NOMO-1 treated with DMSO at 0.1 percent for 48 hours (cell line): ENCODE data around the gene S100A5.
"Not testable (repeated sequence)": the region's sequence is repeated elsewhere in the genome, so short reads cannot be mapped to it uniquely, and the experiment has no call there.

Experiments
- DNase-seq: peaks from one replicate; lab custom pipeline; 2025; ENCODE audit not compliant: unreplicated experiment; lab: John Stamatoyannopoulos, UW

S100A5 gene

GRCh38 chr1:153535242-153536011 is 5.3 kb downstream of the S100A5 start, which contains the start of gene S100A6:
S100A6 (minus strand) TSS chr1:153535991; CDS start chr1:153535339, 652 bp downstream.
- no peak for DNase-seq

- no peak for DNase-seq
Observed at GRCh38 chr1:153534925-153535241, 5.9 kb downstream of the S100A5 start.

- no peak for DNase-seq
Observed at GRCh38 chr1:153534226-153534924, 6.4 kb downstream of the S100A5 start.

- no peak for DNase-seq
Observed at GRCh38 chr1:153533689-153534201, 7.0 kb downstream of the S100A5 start.

GRCh38 chr1:153532769-153533599 is 7.8 kb downstream of the S100A5 start:
- DNase-seq, result peak; percentile 78

DNA sequence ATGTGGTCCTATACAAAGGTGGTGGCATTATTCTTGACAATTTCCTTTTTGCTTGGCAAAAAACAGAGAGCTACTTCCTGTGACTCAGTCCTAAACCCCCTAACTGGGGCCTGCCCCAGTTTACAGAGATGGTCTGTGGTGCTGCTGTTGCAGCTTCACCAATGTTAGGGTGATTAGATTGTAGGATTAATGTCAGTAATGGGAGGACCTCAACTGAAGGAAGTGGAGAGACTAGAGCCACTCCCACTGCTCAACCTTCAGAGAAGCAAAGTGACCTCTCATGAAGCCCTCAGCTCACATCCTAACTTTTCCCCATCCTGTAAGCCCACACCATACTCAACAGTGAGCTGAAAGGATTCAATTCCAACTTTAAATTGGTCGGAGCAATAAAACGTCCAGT is 8.6 kb downstream of the S100A5 start:
- peak; percentile 27 for DNase-seq

DNA sequence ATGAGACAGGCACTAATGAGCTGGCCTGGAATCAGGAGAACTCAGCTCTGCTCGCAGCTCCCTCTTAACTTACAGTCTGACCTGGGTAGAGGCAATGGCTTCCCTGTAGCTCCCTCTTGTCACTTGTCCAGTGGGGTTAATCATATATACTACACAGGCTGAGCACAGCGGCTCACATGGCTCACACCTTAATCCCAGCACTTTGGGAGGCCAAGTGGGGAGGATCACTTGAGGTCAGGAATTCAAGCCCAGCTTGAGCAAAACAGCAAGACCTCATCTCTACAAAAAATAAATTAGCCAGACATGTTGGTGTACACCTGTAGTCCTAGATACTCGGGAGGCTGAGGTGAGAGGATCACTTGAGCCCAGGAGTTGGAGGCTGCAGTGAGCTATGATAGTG is 9.1 kb downstream of the S100A5 start:
- DNase-seq, result no peak

DNA sequence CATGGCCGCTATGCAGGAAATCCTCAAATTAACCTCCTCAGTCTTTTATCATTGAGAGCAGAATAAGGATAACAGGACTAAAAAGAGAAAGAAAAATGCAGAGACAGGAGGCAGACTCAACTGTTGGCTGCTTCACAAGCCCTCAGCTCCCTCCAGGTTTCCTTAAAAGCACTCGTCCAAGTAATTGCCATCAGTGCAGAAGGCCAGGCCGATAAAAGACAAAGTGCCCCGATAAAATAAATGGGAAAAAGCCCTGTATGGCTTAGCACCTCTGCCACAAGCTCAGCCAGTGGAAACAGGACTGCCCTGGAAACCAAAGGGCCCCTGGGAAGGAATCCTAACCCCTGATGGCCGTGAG is 13.1 kb downstream of the S100A5 start:
- no peak for DNase-seq

DNA sequence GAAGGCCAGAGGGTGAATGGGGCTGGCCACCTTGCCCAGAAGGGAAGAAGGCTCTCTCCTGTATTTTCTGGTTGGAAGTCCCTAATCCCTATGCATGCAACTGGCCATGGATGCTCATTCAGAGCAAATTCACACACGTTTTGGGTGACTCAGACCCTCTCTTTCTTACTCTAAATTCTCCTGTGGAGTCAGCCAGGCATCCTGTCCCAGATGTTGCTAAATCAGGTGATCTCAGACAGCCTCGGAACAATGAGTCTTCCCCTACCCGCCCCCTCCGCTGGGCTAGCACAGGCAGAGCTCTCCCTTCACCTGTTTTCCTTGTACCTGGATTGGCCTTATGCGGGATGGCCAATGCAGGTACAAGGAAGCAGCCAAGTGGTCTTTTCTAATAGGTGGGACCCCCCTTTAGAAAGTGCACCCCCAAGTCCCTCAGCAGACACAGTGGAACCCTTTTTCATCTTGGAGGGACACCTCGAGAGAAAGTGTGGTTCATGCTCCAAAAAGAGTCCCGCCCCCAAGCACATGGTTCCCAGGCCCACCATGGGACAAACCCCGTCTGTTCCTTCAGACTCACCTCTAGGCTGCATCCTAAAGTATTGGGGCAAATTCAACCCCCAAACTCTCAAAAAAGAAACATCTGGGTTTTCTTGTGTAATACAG is 13.6 kb downstream of the S100A5 start:
- no peak for DNase-seq

DNA sequence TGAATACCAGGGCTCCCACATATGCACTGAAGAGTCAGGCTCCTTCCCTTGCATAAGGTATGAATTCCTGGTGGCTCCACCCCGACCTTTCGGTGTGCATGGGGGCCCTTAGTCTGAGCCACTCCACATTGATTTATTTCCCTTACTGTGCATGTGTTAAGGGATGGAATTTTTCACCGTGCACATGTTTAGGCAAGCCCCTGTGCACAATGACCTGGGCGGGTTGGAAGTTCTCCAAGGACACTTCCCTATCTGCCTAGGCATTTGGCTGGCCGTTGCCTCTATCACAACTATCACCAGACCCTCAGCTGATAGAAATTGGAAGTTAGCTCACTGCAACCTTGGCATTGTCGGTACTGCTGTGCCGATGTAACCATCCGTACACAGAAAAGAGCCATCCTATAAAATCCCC is 14.6 kb downstream of the S100A5 start:
- no peak for DNase-seq

- DNase-seq, result no peak
Observed at GRCh38 chr1:153525088-153525728, 15.5 kb downstream of the S100A5 start.

DNA sequence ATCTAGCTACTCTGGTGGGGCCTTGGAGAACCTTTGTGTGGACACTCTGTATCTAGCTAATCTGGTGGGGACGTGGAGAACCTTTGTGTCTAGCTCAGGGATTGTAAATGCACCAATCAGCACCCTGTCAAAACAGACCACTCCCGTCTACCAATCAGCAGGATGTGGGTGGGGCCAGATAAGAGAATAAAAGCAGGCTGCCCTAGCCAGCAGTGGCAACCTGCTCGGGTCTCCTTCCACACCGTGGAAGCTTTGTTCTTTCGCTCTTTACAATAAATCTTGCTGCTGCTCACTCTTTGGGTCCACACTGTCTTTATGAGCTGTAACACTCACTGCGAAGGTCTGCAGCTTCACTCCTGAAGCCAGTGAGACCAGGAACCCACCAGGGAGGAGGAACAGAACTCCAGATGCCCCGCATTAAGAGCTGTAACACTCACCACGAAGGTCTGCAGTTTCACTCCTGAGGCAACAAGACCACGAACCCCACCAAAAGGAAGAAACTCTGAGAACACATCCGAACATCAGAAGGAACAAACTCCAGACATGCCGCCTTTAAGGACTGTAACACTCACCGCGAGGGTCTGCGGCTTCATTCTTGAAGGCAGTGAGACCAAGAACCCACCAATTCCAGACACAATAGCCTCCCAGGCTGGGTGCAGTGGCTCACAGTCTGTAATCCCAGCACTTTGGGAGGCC is 18.2 kb downstream of the S100A5 start:
- DNase-seq, result not testable (repeated sequence)

DNA sequence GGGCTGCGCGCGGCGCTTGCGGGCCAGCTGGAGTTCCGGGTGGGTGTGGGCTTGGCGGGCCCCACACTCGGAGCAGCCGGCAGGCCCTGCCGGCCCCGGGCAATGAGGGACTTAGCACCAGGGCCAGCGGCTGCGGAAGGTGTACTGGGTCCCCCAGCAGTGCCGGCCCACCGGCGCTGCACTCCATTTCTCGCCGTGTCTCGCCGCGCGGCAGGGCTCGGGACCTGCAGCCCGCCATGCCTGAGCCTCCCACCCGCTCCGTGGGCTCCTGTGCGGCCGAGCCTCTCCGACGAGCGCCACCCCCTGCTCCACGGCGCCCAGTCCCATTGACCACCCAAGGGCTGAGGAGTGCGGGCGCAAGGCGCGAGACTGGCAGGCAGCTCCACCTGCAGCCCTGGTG is 18.9 kb downstream of the S100A5 start:
- DNase-seq, result not testable (repeated sequence)

DNA sequence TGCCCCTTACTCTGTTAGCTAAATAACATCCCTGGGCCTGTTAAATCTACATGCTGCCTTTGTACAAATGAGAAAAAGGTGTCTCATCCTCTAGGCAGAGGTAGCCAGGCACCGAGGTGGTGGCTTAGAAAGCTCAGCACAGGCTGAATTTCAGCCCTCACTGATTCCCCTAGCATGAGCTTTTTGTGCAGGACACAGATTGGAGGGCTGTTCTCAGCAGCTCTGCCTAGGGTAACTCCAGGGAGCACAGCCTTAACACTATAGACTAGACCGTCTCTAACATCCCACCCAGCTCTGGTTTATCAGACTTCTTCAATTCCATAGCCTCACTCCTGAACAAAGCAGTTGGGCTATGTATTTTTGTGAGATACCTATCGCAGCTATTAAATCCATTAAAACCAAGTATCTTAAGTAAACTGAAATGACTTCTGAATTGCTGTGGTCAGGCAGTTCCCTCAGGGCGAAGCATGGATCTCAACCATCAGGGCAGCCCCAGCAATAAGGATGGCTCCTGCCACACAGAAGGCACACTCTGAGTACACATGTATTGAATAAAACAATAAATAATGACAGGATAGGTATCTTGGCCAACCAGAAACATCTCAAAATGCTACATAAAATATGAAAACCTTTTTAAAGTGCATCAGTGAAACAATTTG is 19.8 kb downstream of the S100A5 start:
- no peak for DNase-seq

- not testable (repeated sequence) for DNase-seq
Observed at GRCh38 chr1:153520137-153520691, 20.5 kb downstream of the S100A5 start.

GRCh38 chr1:153519242-153519641 is 21.5 kb downstream of the S100A5 start:
- no peak for DNase-seq

GRCh38 chr1:153515504-153516394 is 25.0 kb downstream of the S100A5 start:
- DNase-seq, result peak; percentile 71

- no peak for DNase-seq
Observed at GRCh38 chr1:153513666-153514065, 27.1 kb downstream of the S100A5 start.
